HG03521 (cell line): ENCODE data around the gene MAN1A2.
"Not testable (repeated sequence)": the region's sequence is repeated elsewhere in the genome, so short reads cannot be mapped to it uniquely, and the experiment has no call there.

Experiments used
- ATAC-seq: cut with Tn5 transposase; IDR thresholded peaks from one replicate; pipeline ENCODE4 v1.9.1; 2021; ENCODE audit warnings: mild to moderate bottlenecking, moderate library complexity; ENCODE audit not compliant: unreplicated experiment

Gene MAN1A2

DNA sequence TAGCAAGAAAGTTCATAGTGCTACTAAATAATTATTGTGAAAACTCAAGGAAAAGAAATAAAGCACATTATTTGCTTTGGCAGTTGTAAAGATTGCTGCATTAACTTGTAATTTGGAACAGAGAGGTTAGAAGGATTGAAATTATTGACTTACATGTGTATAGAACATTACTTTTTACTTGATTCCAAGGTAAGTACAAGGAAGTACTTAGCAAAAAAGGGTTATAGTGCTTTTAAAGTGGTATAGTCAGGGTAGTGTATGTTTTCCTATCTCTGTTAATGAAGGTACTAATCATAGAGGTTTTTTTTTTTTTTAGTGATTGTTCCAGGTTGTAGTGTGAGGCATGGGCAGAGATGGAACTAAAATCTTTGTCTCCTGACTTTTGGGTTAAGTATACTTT, 29.4 kb downstream of the MAN1A2 start:
- ATAC-seq = no peak

DNA sequence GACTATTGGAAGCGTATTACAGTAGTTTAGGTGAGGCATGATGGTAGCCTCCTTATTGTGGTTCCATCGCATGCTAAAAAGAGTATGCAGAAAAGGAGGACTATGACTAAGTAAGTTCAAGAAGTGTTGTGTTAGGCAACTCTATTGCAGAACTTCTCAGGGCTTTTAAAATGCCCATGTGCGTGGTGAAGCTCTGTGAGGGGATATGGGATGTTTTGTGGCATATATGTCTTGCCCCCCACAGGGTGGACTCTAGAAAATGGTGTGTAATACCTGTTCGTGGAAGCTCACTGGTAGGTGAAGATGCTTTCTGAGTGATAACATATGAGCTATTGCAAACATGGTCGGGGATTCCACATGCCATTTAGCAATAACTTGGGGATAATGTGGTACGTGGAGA, 31.7 kb downstream of the MAN1A2 start:
- ATAC-seq = no peak

DNA sequence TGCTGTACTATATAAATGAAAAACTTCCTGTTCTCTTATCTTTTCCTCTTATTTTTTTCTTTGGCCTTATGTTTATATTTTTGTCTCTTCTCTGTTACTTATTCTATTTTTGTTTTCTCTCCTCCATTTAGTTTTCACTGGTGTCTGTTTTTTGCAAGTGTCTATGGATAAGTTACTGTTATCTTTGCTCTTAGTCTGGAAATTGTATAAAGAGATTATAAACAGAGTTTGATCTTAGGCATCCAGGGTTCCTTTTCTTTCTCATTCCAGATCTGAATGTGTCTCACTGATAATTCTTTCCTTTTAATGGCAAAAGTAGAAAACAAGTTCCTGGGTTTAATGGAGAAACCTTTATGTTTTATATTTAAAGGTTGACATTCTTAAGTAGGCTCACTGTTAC, 34.5 kb downstream of the MAN1A2 start:
- ATAC-seq = no peak

DNA sequence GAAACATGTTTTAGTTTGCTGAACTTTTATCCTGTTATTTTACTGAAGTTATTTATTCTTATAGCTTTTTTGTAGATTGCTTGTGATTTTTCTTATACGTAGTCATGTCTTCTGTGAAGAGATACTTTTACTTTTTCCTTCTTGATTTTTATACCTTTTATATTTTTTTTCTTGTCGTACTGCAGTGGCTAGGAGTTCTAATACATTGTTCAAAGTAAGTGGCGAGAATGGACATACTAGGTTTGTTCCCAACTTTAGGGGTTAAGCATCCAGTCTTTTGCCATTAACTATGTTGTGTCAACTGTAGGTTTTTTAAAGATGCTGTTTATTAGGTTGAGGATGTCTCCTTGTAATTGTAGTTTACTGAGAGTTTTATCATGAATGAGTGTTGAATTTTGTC, 36.3 kb downstream of the MAN1A2 start:
- ATAC-seq = no peak

DNA sequence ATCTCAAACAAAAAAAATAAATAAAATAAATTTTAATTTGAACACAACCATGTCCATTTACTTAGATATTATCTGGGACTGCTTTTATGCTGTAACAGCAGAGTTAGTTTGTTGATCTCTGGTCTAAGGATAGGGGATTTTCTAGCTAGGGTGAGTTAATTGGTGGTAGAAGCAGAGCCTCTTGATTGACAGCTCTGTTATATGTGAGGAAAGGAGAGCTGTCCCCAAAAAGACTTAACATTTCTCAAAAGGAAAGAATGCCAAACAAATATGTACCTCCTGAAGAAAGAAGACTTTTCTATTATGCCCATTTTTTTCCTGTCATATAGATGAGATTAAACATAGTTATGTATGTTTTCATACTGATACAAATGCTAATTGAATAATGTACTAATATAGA, 37.8 kb downstream of the MAN1A2 start:
- no peak for ATAC-seq

DNA sequence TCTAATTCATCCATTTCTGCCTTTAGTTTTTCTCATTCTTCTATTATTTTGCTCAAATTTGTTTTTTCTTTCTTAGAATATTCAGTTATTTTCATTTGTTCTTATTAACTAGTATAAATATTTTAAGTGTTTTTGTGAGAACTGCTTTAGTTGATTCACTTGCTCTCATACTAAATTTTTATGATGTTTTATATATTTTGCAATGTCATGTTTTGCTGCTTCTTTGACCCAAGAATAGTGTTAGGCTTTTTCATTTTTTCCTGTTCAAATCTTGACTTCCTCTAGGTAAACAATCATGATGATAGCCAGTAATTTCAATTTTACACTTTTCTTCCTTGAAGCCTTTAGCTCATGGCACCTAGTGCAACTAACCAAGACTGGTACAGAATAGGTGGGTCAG, 45.2 kb downstream of the MAN1A2 start:
- no peak for ATAC-seq

DNA sequence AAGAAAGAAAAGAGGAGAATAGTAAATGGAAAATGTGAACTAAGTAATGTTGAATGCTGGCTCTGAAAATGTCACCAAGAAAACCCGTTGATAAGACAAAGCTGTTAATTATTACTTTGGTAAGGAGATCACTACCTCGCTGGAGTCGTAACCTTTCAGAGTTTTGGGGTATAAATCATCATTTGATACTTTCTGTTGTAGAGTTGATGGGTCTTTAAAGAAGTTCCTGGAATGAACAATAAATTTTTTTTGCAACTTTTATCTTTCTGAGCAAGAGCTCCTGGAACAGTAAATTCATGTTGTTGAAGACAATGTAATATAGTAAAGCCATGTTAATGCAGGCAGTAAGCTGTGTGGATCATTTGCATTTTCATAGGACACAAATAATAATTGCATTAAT, 46.2 kb downstream of the MAN1A2 start:
- ATAC-seq = no peak

DNA sequence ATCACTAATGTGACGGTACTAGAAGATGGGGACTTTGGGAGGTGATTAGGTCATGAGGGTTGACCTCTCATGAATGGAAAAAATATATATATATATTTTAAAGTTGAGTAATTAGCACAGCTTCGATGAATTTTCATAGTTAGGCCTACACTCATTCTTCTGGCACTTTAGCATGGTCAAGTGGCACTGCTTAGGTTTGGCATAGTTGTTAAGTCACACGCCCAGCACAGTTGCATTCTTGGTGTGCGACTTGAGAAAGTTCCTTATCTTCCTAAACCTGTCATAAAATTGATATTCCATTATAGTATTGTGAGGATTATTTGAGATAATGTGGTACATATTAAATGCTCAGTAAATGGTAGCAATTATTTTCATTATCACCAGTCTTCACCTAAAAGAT, 47.7 kb downstream of the MAN1A2 start:
- no peak for ATAC-seq

DNA sequence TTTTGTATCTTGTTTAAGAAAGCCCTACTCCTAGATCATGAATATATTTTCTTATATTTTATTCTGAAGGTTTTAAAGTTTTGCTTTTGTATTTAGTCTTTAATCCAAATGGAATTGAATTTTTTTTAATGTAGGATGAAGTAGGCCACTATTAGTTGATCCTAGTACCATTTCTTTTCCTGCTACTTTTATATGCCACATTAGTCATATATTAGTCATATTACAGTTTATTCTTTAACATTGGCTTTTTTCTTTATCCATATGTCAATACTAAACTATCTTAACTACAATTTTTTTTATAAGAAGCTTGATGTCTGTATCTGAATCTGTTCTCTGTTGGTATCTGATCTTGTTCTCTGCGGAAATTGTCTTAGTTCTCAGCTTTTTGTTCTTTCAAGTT, 48.8 kb downstream of the MAN1A2 start:
- no peak for ATAC-seq

DNA sequence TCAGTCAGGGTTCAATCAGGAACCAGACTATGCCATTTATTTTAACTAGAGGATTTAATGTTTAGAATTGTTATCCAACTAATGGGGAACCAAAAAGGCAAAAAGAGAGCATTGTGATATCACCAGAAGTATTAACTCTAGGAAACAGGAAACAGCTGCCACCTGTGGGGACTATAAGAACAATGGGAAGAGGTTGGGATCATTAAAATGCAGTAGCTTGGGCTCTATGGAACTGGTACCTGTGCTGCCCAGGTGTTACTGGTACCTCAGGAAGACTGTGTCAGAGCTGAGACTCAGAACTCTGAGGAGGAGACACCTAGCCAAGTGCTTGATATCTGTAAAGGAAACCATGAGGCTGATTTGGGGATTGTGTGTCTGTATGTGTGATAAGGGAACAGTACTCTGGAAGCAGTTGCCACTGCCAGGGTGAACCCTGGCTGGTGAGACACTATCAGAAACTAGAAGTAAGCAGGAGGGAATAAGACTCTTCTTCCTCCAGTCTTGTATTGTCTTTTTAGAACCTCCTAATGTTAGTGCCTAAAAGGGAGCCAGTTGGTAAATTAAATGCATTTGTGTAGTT, 49.4 kb downstream of the MAN1A2 start:
- ATAC-seq = no peak

DNA sequence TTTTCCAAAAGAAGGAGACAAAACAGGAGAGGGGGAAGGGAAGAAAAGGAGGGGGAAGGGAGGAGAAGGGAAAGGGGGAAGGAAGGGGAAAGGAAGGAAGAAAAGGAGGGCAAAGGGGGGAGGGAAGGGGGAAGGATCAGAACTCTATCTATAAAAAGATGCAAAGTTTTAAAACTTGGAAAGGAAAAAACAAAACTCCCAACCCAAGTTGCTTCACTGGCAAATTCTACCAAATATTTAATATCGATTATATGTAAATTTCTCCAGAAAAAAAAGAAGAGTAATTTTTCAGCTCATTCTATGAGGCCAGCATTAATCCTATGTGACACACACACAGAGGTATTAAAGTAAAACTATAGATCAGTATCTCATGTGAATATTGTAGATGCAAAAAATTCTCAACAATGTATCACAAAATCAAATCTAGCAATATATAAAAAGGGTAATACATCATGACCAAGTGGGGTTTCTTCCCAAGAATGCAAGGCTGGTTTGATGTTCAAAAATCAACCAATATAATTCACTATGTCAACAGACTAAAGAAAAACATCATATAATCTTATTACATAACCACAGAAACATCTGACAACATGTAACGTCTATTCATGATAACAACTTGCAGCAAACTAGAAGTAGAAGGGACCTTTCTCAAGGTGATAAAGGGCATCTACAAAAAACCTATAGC, 57.9 kb downstream of the MAN1A2 start:
- no peak for ATAC-seq

DNA sequence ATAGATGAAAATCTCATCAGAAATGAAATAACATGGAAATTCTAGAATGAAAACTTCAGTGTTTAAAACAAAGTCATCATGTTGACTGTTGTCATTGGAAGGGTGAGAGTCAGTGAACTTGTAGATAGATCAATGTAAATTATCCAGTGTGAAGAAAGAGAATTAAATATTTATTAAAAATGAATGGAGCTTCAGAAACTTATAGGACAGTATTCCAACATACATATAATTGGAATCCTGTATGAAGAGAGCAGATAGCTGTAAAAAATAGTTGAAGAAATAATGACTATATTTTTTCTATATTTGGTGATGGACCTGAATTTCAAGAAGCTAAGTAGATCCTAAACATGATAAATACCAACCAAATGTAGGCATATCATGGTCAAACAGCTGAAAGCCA, 60.0 kb downstream of the MAN1A2 start:
- ATAC-seq = no peak

DNA sequence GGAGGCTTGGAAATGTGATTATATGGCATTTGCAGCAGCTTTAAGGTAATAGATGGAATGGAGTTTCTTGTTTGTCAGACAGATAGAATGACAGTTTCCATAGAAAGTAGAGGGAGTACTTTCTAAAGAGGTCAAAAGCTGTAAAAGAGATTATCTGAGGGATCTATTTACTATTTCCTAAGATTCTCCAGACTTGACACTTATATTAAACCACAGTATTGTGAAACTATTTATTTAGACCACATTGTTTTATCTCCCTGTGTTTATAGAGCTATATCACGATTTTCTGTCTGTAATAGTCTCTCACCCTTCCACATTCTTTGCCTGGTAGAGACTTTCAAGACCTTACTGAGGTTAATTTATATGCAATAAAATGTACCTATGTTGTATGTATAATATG, 66.7 kb downstream of the MAN1A2 start:
- ATAC-seq = no peak

DNA sequence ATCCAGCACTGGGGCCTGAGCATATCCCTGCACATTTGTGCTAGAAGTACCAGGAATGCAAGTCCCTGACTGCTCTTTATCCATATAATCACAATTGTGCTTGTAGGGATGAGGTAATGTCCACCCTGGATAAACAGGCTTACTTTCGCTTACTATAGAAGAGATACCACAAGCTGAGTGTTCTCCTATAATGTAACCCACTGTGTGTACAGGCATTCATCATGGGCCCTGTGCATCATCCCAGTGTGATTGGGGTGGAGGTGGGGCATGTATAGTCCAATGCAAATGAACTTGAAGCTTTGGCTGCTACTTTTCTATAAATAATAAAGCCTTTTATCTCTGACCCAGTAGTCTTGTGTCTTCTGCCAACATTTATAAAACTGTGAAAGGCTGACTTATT, 69.3 kb downstream of the MAN1A2 start:
- no peak for ATAC-seq

DNA sequence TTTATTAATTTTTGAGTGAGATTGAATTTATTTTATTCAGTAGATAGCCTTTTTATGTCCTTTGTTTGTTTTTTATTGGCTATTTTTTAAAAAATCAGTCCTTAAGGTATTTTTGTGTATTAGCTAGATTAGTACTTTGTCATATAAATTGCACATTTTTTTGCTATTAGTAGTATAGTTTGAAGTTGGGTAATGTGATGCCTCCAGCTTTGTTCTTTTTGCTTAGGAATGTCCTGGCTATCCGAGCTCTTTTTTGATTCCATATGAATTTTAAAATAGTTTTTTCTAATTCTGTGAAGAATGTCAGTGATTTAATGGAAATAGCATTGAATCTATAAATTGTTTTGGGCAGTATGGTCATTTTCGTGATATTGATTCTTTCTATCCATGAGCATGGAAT, 80.4 kb downstream of the MAN1A2 start:
- ATAC-seq = no peak

DNA sequence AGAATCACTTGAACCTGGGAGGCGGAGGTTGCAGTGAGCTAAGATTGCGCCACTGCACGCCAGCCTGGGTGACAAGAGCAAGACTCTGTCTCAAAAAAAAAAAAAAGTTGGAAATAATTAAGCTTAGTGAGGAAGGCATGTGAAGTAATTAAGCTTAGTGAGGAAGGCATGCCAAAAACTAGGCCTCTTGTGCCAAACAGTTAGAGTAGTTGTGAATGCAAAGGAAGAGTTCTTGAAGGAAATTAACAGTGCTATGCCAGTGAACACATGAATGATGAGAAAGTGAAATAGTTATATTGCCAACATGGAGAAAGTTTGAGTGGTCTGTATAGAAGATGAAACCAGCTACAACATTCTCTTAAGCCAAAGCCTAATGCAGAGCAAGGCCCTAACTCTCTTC, 85.0 kb downstream of the MAN1A2 start:
- no peak for ATAC-seq

DNA sequence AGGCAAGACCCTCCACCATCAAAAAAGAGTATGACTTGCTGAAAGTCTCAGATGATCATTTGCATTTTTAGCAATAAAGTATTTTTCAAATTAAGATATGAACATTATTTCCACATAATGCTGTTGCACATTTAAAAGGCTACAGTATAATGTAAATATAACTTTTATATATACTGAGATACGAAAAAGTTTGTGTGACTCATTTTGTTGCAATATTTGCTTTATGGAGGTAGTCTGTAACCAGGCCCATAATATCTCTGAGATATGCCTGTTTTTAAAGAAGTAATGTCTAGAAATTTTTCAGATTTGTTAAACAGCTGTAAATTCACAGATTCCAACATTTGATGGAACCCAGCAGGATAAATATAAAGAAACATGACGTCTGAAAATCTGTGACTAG, 86.7 kb downstream of the MAN1A2 start:
- ATAC-seq = no peak

DNA sequence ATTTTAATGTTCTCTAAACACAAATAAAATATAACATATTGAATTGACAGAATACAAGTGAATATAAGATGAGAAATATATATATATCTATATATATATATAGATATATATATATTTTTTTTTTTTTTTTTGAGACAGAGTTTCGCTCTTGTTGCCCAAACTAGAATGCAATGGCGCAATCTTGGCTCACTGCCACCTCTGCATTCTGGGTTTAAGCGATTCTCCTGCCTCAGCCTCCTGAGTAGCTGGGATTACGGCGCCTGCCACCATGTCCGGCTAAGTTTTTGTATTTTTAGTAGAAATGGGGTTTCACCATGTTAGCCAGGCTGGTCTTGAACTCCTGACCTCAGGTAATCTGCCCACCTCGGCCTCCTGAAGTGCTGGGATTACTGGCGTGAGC, 91.2 kb downstream of the MAN1A2 start:
- ATAC-seq = not testable (repeated sequence)

DNA sequence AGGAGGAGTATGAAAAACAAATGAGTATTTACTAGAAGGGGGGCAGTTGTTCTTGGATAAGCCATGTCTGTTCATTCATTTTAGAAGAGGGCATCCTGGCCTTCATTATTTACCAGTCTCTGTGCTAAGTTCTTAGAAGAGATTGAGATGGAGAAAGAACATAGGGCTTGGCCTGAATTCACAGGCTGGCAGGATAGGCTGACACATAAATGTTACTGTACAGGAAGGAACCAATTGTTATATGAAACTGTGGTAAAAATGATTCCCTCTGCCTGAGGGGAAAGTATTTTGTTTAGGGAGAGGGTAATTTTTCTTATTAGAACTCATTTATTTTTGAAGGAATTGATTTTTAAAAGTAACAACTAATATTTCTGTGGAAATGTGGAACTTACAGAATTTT, 99.5 kb downstream of the MAN1A2 start:
- no peak for ATAC-seq

DNA sequence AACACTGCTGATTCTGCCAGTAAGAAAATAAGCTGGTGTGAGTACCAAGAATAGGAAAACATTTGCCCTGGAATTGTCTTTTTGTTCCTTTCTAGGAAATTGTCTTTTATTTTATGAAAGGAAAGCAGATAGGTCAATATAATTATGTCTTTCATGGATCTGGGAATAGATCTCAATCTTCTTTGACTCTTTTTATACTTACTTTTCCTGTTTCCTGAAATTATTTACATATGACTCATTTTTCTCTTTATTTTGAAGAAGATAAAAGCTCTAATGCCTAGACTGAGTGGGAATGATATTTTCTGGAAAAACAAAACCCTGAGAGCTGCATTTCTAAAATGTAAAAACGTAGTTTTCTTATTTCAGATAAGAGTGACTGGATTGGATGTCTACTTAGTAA, 100.1 kb downstream of the MAN1A2 start:
- no peak for ATAC-seq

DNA sequence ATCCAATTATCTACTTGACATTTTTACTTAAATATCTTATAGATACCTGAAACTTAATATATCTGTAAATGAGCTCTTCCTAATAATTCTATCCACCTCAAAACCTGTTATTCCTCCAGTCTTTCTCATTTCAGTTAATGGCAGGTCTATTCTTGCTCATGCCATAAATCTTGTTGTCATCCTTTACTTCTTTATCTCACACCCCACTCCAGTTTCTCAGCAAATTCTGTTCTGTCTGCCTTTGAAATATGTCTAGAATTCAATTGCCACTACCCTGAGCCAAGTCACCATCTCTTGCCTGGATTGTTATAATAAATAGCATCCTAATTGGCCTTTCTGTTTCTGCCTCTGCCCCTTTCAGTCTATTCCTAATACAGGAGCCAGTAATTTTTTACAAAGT, 105.8 kb downstream of the MAN1A2 start:
- no peak for ATAC-seq

DNA sequence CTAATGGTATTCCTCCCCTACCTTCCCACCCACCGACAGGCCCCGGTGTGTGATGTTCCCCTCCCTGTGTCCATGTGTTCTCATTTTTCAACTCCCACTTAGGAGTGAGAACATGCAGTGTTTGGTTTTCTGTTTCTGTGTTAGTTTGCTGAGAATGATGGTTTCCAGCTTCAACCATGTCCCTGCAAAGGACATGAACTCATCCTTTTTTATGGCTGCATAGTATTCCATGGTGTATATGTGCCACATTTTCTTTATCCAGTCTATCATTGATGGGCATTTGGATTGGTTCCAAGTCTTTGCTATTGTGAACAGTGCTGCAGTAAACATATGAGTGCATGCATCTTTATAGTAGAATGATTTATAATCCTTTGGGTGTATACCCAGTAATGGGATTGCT, 108.2 kb downstream of the MAN1A2 start:
- ATAC-seq = not testable (repeated sequence)

DNA sequence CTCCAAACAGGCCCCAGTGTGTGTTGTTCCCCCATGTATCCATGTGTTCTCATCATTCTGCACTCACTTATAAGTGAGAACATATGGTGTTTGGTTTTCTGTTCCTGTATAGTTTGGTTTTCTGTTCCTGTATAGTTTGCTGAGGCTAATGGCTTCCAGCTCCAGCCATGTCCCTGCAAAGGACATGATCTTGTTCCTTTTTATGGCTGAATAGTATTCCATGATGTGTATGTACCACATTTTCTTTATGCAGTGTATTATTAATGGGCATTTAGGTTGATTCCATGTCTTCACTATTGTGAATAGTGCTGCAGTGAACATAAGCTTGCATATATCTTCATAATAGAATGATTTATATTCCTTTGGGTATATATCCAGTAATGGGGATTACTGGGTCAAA, 111.8 kb downstream of the MAN1A2 start:
- no peak for ATAC-seq
